RWPE2 (cell line): ENCODE data around the gene FRY.
"Not testable (repeated sequence)": the region's sequence is repeated elsewhere in the genome, so short reads cannot be mapped to it uniquely, and the experiment has no call there.

Source experiments
- ATAC-seq: fragments of 200-7000 bp; cut with Tn5 transposase; 3 replicates; pipeline ENCODE4 v1.9.1; 2021; ENCODE audit warnings: low read depth
- DNase-seq: peaks from one replicate; pipeline ENCODE4 v3.0.0-alpha.2; 2020; ENCODE audit warnings: low spot score
- H3K27ac ChIP-seq: fragments of 450-650 bp; 2 replicates; pipeline ENCODE4 v1.5.1; 2017; ENCODE audit warnings: mild to moderate bottlenecking; ENCODE audit not compliant: poor library complexity, severe bottlenecking
- H3K27me3 ChIP-seq: fragments of 250-450 bp; sonication (Bioruptor Pico); 2 replicates; pipeline ENCODE4 v1.5.1; 2021; ENCODE audit warnings: mild to moderate bottlenecking, moderate library complexity; ENCODE audit not compliant: insufficient read depth, poor library complexity, severe bottlenecking
- H3K36me3 ChIP-seq: fragments of 250-450 bp; sonication (Bioruptor Pico); 2 replicates; pipeline ENCODE4 v1.5.1; 2020; ENCODE audit warnings: low read depth, mild to moderate bottlenecking, moderate library complexity
- H3K4me1 ChIP-seq: fragments of 250-450 bp; sonication (Bioruptor Pico); 2 replicates; pipeline ENCODE4 v1.5.1; 2021; ENCODE audit warnings: mild to moderate bottlenecking, moderate library complexity; ENCODE audit not compliant: insufficient read depth, poor library complexity, severe bottlenecking
- H3K4me3 ChIP-seq: fragments of 250-450 bp; sonication (Bioruptor Pico); 2 replicates; pipeline ENCODE4 v1.5.1; 2021; ENCODE audit warnings: mild to moderate bottlenecking, moderate library complexity; ENCODE audit not compliant: severe bottlenecking
- H3K9me3 ChIP-seq: fragments of 250-450 bp; sonication (Bioruptor Pico); 2 replicates; pipeline ENCODE4 v1.5.1; 2021; ENCODE audit warnings: mild to moderate bottlenecking, moderate library complexity; ENCODE audit not compliant: severe bottlenecking
- CTCF ChIP-seq: fragments of 450-650 bp; IDR thresholded peaks from one replicate; pipeline ENCODE4 v1.5.1; 2017; ENCODE audit warnings: mild to moderate bottlenecking, moderate library complexity; ENCODE audit not compliant: poor library complexity, severe bottlenecking

Gene FRY

DNA sequence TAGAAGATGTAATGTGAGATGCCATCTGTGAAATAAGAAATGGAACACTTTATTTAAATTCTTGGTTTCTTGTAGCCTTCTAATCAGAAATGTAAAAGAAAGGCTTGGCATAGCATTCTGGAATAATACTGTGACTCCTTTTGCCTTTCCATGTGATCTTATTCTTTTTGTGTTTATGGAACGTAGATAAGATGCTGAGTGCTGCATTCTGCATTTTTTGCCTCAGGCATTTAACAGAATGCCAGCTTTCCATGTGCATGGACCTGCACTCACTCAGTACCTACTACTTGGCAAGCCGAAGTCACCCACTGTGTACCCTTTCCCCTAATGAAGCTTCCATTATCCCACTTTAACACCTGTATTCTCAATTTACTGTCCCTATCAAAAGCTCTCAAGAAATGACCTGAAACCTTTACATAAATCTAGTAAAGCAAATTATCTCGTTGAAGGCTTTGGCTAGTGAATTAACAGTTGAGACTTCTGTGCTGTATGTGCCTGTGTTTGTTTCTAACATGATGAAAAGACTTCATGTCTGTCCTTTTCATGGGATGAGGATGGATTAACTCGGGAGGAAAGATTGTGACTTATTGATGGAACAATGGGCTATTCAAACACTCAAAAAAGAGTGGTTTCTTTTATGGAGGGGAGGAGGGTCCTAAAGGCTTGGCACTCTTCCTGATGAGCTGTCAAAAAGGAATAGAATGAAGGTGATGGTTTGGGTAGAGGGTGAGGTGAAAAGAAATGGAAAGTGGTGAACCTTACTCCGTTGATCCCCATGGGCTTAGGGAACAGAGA, 44.7 kb upstream of the FRY start:
- TF ChIP-seq CTCF = no peak
- Histone ChIP-seq H3K9me3 (no peaks in the 10 kb centered on the region), H3K27ac (no peak overlapping the region), H3K4me1 (peaks cover 3% of the 10 kb centered on the region), H3K36me3 (no peaks in the 10 kb centered on the region), H3K4me3 (no peak overlapping the region), H3K27me3 (no peaks in the 10 kb centered on the region)
- no peak for ATAC-seq
- no peak for DNase-seq

DNA sequence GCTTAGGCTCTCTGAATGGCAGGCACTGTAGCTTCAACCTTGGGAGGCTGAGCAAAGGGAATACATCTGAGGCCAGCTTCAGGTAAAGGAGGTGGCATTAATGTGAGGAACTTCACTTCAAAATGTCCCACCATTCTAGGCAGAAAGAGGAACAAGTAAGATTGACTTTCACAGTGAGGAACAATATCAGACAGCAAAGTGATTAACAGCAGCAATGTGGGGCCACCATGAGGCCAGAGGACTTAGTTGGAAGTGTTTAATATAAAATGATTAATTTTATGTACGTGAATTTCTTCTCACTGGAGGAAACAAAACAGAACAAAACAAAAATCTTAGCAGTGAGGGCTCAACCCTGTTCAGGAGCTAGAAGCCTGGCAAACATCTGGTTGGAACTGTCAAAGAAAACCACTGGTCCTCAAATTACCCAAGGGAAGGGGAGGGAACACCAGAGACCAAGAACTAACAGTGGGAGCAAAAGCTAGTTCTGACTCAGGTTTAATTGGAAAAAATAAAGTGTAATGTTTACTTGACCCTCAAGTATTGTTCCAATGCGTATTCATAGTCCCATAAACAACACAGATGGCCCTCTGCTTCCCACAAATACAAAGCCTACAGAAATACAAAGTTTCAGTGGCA, 43.9 kb upstream of the FRY start:
- TF ChIP-seq CTCF = no peak
- Histone ChIP-seq H3K9me3 (no peaks in the 10 kb centered on the region), H3K27ac (no peak overlapping the region), H3K4me3 (no peak overlapping the region), H3K27me3 (no peaks in the 10 kb centered on the region), H3K36me3 (no peaks in the 10 kb centered on the region), H3K4me1 (peaks cover 2% of the 10 kb centered on the region)
- DNase-seq = no peak
- ATAC-seq = no peak

GRCh38 chr13:31994367-31994766, 37.2 kb upstream of the FRY start:
- H3K27ac ChIP-seq, H3K4me3 ChIP-seq, H3K4me1 ChIP-seq, ATAC-seq, H3K36me3 ChIP-seq, H3K27me3 ChIP-seq, H3K9me3 ChIP-seq, DNase-seq: not testable (repeated sequence)

DNA sequence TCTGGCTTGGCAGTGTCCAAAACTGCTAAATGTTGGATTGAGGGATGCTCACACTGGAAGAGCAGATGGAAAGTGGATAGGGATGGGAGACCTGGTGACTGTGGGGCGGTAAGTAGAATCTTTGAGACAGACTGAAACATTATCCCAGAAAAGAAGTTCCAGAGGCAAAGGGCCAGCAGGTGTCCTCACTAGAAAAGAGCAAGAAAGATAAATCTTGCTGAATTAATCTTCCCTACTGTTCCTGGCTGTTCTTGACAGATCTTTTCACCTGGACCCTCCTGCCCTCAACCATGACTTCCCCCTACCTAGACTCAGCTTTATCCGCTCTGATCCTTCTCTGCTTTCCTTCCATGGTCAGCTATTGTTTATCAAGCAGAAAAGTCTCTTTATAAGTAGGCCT, 35.0 kb upstream of the FRY start:
- Histone ChIP-seq H3K36me3 (no peaks in the 10 kb centered on the region), H3K27me3 (no peaks in the 10 kb centered on the region), H3K27ac (no peak overlapping the region), H3K4me1 (no peaks in the 10 kb centered on the region), H3K9me3 (no peaks in the 10 kb centered on the region), H3K4me3 (no peak overlapping the region)
- no peak for DNase-seq
- no peak for TF ChIP-seq CTCF
- ATAC-seq = no peak

GRCh38 chr13:31997641-31998040, 33.9 kb upstream of the FRY start:
- ATAC-seq (no peak), DNase-seq (no peak)
- Histone ChIP-seq H3K36me3 (no peaks in the 10 kb centered on the region), H3K4me1 (no peaks in the 10 kb centered on the region), H3K4me3 (no peak overlapping the region), H3K27me3 (no peaks in the 10 kb centered on the region), H3K27ac (no peak overlapping the region), H3K9me3 (no peaks in the 10 kb centered on the region)
- no peak for TF ChIP-seq CTCF
